Measurements from ENCODE around the gene RYR1.
A peak's percentile ranks its signal among the peaks of the same experiment; 100 is the strongest.
"Not testable (repeated sequence)": the region's sequence is repeated elsewhere in the genome, so short reads cannot be mapped to it uniquely, and the experiment has no call there.

The RYR1 gene

DNA sequence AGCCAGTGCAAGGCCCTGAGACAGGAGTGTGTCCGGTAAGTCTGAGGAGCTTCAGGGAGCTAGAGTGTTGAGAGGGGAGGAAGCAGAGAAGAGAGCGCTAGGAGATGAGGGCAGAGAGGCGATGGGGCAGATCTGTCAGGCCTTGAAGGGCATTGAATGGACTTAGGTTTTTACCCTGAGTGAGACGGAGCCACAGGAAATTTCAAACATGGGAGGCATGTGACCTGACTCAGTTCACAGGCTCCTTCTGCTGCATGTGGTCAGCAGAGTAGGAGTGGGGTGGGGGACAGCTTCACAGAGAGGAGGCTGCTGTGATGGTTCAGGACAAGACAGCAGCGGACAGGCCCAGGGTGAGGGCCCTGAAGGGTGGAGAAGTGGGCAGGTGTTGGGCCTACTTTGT, 33.1 kb upstream of the RYR1 start:
- no peak for DNase-seq

DNA sequence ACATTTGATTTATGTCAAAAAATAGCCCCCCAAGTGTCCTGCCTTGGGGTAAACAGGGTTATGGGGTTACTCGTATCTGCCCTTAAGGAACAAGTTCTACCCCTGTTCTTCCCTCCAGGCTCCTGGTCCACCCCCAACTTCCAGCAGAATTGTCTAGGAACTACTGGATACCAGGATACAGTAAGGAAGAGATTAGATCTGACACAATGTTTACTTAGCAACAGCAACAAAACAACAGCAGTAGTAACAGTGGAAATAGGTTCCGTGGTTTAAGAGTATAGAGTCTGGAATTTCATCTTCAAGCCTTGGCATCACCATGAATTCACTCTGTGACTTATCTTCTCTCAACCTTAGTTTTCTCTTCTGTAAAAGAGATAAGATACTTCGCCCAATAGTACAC, 32.3 kb upstream of the RYR1 start:
- DNase-seq: no peak

DNA sequence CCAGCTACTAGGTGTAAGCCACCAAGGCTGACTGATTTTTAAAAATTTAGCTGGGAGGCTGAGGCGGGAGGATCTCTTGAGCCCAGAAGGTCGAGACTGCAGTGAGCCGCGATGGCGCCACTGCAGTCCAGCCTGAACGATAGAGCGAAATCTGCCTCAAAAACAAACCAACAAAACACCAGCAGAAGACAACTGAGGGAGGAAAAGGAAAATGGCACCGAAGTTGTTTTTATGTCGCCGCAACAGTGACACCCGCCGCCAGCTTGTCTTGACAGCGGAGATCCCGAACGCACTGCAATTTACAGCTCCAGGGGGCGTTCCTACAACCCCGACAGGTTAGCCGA, 30.9 kb upstream of the RYR1 start:
- no peak for DNase-seq

DNA sequence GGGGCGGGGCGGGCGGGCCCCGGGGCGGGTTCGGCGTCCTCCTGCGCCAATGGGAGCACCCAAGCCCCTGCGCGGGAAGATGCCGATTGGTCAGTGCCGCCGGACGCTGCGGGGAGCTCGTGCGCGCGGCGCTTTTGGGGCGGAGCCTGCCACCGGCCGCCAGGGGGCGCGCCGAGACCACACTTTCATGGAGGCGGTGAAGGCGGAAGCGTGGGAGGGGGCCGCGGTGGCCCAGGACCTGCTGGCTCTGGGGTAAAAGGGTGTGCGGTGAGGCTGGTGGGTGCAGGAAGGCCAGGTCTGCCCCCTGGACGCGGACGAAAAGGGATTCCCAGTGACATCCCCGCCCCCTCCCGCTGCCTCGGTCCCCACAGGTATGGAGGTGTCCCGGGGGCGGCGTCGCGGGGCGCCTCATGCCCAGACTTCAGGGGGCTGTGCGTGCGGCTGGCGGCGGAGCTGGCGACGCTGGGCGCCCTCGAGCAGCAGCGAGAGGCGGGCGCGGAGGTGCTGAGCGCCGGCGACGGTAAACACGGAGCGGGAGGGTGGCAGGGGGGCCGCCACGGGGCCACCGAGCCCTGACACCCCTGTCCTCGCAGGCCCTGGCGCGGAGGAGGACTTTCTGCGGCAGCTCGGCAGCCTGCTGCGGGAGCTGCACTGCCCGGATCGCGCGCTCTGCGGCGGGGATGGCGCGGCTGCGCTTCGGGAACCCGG, 30.4 kb upstream of the RYR1 start, which contains the start of gene FAM98C:
Gene FAM98C, plus strand, starts transcription at position 127 of the 708 bp plus-strand sequence. Its CDS starts 61 bp downstream, at position 188.
- DNase-seq: peak; percentile 91

DNA sequence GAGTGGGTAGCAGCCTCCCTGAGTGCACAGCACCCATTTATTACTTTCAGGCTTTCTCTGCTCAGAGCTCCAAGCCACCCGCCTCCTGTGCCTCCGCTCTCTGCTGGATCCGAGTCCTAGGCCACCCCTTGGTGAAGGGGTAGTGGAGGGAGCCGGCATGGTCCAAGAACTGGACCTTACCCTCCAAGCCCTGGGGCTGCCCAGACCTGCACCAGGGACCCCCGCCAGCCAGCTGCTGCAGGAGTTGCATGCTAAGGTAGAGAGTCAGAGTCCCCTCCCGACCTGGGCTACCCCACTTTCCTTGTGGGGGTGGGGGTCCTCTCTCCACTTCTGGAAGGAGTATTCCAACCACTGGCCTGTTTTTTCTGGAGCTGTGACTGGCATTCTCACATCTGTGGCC, 28.6 kb upstream of the RYR1 start:
- no peak for DNase-seq

DNA sequence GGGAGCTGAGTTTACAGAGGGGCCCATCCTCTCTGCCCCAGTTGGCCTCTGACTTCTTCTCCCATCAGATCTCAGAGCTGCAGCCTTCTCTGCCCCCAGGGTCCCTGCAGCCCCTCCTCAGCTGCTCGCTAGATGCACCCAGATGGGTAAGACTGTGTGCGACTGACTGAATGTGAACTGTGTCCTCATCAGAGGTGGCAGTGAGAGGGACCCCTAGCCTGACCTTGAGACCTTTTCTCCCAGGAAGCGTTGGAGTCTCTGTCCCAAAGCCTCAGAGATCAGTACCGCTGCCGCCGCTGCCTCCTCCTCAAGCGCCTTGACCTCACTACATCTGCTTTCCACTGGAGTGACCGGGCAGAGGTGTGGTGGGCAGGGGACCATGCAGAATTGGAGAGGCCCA, 28.2 kb upstream of the RYR1 start:
- DNase-seq: no peak

DNA sequence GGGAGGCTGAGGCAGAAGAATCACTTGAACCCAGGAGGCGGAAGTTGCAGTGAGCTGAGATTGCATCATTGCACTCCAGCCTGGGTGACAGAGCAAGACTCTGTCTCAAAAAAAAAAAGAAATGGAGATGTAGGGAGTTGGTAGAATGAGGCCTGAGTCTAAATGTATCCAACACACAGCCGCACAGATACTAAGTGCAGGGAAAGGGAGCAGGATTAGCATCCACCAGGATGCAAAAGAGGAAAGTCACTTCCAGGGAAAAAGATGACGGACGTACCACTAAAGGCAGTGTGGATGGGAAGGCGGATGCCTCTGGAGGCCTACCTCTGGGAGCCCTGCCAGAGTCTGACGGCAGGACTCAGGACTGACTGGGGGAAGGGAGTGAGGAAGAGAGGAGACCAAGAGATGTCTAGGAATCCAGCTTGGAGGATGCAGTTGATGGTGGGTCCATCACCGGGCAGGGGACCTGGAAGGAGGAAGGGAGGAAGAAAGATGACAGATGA, 23.8 kb upstream of the RYR1 start:
- DNase-seq: no peak

DNA sequence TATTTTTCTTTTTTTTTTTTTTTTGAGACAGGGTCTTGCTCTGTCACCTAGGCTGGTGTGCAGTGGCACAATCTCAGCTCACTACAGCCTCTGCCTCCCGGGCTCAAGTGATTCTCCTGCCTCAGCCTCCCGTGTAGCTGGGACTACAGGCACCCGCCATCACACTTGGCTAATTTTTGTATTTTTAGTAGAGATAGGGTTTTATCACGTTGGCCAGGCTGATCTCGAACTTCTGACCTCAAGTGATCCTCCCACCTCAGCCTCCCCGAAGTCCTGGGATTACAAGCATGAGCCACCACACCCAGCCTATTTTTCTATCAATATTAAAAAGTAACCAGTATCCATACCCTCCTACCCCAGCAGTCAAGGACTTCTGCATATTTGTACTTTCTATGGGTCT, 23.1 kb upstream of the RYR1 start:
- not testable (repeated sequence) for DNase-seq

DNA sequence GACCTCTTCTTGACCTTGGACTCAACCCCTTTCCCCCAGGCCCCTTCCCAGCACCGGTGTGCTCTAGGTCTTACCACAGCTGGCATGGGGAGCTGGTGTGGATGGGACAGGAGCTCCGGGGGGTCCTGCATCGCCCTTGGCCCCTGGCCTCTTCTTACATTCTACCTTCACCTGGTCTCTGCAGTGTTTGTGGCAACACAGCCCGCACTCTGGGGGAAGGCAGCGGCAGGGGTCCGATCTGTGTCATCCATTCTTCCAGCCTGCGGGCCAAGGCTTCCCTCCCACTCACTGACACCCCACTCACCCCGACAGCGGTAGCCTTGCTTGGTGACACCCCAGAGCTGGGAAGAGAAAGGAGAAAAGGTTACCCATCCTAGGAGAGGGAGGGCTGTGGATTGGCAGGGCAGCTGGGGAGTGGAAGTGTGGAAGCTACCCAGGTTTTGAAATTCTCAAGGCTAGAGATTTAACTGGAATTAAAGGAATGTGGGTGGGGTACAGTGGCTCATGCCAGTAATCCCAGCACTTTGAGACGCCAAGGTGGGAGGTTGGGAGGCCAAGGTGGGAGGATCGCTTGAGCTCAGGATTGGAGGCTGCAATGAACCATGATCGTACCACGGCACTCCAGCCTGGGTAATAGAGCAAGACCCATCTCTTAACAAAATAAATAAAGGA, 22.3 kb upstream of the RYR1 start:
- DNase-seq: no peak

DNA sequence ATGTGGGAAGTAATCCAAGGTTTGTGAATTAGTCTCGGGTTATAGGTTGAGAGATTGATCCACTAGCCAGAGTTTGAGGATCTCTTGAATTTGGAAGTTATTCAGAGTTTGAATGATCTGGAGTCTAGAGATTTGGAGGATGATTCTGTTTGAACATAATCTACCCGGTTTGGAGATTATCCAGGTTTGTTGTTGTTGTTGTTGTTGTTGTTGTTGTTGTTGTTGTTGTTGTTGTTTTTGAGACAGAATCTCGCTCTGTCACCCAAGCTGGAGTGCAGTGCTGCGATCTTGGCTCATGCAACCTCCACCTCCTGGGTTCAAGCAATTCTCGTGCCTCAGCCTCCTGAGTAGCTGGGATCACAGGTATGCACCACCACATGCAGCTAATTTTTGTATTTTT, 21.6 kb upstream of the RYR1 start:
- not testable (repeated sequence) for DNase-seq

DNA sequence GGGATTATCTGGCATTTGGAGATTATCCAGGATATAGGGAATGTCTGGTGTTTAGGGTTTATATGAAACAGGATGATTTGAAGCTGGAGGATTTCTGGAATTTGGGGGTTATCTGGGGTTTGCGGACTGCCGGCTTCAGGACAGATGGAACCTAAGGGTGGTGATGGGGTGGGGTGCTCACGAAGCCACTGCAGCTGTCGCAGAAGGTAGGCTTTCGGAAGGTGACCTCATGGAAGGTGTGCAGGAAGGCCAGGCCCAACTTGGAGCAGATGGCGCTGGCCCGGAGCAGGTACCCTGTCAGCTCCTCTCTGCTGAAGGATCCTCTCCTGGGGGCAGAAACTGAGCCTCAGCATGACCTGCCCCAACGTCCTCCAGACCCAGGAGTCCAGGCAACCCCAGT, 21.0 kb upstream of the RYR1 start:
- DNase-seq: no peak

DNA sequence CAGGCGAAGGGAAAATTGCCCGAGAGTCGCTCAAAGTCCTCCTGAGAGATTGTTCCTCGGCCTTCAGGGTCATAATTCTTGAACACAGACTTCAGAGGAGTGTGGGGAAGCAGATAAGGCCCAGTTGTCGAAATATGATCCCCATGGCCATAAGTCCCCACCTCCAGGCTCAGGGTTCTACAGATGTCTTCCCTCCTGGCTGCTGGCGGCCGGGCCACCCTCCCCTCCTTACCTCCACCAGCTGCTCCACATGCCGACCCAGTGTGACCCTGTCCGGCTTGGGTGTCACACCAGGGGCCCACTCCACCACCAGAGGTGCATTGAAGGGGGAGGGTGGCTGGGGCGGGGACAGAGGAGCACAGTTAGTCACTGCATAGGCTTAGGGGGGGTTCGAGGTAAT, 20.5 kb upstream of the RYR1 start:
- no peak for DNase-seq

DNA sequence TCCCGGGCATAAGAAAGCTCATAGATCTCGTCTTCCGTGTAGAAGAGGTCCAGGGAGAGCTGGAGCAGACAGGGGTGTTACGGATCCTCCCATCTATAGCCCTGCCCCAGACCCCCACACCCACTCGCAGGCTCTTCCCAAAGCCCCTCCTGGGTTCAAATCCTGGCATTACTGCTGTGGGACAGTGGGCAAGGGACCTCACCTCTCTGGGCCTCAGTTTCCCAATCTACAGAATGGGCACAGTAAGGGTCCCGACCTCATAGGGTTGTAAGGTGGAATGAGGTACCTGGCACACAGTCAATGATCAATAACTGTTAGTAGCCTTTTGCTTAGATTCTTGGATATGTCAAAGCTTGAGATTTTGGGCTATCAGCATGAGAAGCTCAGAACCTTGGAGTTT, 20.1 kb upstream of the RYR1 start:
- no peak for DNase-seq

DNA sequence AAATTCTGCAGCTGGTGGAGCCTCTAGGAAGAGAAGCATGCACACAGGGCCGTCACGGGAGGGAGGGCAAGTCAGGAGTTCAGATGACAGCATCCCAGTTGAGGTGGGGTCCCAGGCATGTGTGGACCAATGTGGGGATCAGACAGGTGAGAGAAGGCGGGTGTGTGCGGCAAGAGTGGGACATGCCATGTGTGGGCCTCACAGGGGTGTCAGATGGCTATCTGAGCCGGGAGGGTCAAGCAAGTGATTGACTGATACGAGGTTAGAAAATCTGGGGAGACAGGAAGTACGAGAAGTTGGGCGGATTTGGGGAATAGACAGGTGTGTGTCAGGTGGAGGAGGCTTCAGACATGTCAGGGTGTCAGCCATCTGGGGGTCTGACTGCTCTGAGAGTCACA, 16.3 kb upstream of the RYR1 start:
- DNase-seq: no peak

DNA sequence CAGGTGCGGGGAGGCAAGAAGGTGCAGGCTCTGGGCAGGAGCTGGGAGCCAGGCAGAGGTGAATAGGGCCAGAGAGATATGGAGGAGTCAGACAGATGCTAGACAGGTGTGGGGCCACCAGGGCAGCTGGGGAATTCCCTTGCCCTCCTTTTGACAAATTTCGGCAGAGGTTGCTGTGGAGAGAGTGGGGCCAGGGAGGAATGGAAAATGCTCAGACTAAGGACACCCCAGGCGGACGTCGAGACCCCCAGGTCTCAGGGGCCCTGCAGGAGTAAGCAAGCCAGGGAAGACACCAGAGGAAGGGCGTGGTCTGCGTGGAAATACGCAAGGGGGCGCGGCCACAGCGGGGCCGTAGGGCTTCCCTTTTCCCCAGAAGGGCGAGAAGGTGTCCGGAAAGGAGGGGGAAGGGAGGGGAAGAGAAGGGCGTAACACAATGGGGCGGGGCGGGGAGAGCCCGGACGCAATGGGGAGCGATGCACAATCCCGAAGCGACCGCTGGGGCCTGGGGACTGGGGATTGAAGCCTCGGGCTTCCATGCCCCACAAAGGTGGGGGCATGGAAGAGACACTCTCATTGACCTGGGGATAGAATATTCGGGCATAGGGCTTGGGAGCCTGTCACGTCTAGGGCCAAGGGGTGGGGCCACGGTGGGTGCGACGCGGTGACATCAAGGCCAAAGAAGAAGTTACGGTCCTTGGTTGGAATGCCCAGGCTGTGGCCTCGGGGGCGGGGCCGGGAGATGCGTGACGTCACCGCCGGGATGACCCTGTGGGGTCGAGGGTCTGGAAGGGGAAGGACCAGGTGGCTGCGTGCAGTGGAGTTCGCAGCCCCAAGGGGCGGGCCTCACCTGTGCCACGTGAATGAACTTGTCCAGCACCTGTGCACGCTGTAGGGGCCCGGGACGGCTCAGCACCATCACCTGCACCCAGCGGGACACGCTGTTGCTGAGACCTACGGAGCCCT, 15.7 kb upstream of the RYR1 start:
- no peak for DNase-seq

DNA sequence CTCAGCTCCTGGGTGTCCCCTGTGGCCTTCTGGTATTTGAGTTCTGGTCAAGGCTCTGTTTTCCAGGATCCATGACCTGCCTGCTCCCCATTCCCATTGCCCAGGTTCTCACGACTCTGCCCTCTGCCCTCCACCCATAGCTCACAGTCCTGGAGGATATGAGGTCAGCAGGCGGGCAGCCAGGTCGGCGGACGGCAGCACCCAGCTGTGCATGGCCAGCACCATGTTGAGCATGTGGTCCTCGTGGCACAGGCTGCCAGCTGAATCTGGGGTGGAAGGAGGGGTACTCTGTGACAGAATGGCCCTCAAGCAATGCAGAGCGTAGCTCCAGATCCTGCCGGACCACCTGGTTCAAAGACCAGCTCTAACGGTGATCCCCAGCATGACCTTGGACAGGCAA, 12.6 kb upstream of the RYR1 start:
- DNase-seq: no peak

DNA sequence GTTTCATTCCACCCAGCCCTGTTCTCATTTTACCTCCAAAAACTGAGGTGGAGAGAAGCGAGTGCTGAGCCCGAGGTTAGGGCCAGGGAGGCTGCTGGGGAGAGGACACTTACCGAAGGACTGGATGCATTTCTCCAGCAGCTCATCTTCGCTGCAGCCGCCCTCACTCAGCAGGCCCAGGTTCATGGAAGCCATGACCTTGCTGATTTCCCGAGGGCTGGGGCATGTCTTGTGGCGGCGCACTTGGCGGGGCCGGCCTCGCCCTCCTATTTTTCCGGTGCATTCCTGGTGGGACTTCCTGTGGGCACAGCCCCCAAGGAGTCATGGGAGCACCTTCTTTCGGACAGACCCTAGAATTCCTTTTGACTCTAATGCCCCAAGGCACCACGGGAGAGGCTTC, 11.6 kb upstream of the RYR1 start:
- DNase-seq: no peak

DNA sequence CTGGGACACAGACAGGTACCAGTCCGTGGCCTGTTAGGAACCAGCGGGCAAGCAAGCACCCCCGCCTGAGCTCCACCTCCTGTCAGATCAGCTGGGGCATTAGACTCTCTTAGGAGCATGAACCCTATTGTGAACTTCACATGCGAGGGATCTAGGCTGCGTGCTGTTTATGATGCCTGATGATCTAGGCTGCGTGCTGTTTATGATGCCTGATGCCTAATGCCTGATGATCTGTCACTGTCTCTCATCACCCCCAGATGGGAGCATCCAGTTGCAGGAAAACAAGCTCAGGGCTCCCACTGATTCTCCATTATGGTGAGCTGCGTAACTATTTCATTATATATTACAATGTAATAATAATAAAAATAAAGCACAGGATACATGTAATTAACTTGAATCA, 11.1 kb upstream of the RYR1 start:
- DNase-seq: no peak

DNA sequence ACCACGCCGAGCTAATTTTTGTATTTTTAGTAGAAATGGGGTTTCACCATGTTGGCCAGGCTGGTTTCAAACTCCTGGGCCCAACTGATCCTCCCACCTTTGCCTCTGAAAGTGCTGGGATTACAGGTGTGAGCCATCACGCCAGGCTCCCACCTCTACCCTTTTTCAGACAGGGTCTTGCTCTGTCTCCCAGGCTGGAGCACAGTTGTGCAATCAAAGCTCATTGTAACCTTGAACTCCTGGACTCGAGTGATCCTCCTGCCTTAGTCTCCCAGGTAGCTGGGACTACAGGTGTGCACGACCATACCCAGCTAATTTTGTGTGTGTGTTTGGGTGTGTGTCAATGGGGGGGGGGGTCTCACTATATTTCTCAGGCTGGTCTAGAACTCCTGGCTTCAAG, 9.2 kb upstream of the RYR1 start:
- DNase-seq: no peak

DNA sequence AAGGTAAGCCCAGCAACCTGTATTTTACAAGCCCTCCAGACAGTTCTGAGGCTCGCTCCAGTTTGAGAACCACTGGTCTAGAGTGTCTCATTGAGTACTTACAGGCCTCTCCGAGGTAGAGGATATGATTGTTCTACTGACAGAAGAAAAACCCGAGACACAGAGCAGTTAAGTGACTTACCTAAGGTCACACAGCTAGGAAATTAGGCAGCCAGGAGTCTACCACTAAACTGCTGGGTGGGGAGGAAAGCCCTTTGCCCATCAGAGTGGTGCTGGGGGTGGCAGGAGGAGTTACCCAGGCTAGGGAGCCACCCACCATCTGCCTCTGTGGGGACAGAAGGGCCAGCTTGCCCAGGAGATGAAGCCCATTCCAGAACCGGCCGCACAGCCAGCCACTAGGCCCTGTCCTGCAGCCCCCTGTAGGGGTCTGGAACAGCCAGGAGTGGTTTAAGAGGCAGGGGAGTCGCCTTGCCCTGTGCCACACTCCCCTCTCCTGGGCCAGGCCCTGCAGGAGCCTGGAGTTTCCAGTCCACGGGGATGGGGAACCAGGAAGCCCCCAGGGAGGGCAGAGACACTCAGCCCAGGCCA, 8.2 kb upstream of the RYR1 start:
- no peak for DNase-seq

DNA sequence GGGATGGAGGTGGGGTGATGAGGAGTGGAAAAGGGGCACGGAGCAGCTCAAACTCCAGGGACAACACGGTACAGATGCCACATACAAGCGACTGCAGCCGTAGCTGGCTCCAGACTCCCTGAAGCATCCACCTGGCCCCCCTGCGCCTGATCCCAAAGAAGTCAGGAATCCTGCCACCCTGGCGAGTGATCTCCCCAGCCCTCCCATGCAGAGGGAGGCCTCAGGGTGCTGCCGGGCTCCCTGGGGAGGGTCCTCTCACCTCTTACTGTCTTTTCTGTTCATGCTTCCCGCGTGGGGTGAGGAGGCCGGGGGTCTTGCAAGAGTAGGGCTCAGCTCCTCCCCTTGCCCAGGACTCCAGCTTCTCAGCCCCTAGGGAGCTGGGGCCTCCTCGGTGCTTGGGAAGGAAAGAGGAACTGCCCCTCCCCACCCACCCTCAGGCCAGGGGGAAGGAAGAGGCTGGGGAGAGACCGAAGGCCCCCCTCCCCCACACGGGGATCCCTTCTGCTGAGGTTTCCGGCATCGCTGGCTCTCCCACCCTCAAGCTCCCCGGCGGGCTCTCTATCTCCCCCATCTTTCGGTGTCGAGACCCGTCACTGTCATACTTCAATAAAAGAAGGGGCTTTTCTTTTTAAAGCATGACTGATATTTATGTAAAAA, 7.6 kb upstream of the RYR1 start, which contains the start of gene RASGRP4:
Gene RASGRP4, minus strand, starts transcription at position 410 of the 657 bp plus-strand sequence. Its CDS starts 128 bp downstream, at position 282.
- no peak for DNase-seq

DNA sequence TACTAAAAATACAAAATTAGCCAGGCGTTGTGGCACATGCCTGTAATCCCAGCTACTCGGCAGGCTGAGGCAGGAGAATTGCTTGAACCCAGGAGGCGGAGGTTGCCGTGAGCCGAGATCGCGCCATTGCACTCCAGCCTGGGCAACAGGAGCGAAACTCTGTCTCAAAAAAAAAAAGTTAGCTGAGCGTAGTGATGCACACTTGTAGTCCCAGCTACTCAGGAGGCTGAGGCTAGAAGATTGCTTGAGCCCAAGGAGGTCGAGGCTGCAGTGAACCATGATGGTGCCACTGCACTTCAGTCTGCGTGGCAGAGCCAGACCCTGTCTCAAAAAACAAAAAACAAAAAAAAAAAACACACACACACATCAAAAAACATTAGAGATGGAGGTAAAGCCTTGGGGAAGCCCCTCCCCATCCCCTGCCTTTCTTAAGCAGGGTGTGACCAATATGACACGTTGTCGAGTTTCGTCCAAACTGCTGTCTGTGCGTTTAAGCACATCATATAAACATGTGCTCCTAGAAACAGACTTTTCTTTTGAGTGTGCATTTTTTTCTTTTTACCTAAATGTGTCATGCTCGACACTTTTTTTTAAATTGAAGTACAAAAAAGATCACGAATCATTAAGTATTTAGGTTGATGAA, 6.3 kb upstream of the RYR1 start:
- not testable (repeated sequence) for DNase-seq
